ENCODE measurements around the gene ST8SIA6.

Gene ST8SIA6

DNA sequence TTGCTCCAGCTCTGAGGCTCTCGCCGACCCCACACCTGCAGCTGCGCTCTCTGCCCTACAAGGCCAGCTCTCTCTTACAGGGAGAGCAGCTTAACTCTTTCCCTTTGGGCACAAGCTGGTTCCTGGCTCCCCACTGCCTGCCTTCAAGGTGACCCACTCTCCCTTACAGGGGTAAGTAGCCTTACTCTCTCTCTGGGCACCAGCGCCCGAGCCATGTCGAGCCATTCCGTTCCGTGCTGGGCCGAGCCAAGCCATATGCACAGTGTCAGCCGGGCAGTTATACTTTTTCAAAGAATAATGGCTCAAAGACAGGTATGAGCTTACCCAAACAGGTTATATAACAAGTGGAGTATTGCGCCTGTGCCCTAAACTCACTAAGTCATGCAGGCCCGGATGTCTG lies 181.7 kb downstream of the ST8SIA6 start:
- no peak overlapping the region for H3K4me3 ChIP-seq (ENCODE audit: low read depth, low read length)
- TF ChIP-seq, protein P1, sequence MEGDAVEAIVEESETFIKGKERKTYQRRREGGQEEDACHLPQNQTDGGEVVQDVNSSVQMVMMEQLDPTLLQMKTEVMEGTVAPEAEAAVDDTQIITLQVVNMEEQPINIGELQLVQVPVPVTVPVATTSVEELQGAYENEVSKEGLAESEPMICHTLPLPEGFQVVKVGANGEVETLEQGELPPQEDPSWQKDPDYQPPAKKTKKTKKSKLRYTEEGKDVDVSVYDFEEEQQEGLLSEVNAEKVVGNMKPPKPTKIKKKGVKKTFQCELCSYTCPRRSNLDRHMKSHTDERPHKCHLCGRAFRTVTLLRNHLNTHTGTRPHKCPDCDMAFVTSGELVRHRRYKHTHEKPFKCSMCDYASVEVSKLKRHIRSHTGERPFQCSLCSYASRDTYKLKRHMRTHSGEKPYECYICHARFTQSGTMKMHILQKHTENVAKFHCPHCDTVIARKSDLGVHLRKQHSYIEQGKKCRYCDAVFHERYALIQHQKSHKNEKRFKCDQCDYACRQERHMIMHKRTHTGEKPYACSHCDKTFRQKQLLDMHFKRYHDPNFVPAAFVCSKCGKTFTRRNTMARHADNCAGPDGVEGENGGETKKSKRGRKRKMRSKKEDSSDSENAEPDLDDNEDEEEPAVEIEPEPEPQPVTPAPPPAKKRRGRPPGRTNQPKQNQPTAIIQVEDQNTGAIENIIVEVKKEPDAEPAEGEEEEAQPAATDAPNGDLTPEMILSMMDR (IDR thresholded peaks at IDR 0.05; ENCODE audit: insufficient read depth, low read length, missing control alignments), result no peak
- ChIA-PET CTCF (interaction anchor here (0.7 to 1.3 kb wide), 4 partner anchors 16 to 722 kb away, joined by 3 to 5 read pairs (median 3); no protein-coding TSS in a partner anchor), POLR2A (no interaction called here)
- no peak for DNase-seq (ENCODE audit: low read depth, low spot score)
